Adrenal gland (tissue), 12 donors: Measurements from ENCODE around the gene PPP2R5C. TPM values are rescaled to one million over a fixed set of nuclear protein-coding genes. Genes with fewer than 3 reads are reported as not detected.

Experiments
- DNase-seq, 7 donors: peaks; one replicate each; pipeline ENCODE4 v3.0.0-alpha.2; 2019 to 2020
- H3K27ac ChIP-seq, 5 donors: fragments of 200-600 bp; sonication (generic) in 4 of 5; 1 replicate in 3 of 5; 2 replicates in 2 of 5; pipeline versions ENCODE4 v1.5.1 to v1.8.0; 2016 to 2020; ENCODE audit warnings: mild to moderate bottlenecking in 1 of 5
- H3K27me3 ChIP-seq: fragments of 200-600 bp; 2 replicates; pipeline ENCODE4 v1.8.0; 2021
- H3K36me3 ChIP-seq, 2 donors: fragments of 200-600 bp; replicated peaks in 1 of 2; 1 replicate in 1 of 2; 2 replicates in 1 of 2; pipeline versions ENCODE4 v1.5.1 to v1.8.0; 2018 to 2022
- H3K4me1 ChIP-seq, 2 donors: fragments of 200-600 bp; replicated peaks in 1 of 2; 1 replicate in 1 of 2; 2 replicates in 1 of 2; pipeline versions ENCODE4 v1.5.1 to v1.8.0; 2018 to 2021
- H3K4me3 ChIP-seq, 4 donors: fragments of 200-600 bp; sonication (generic) in 3 of 4; one replicate each; pipeline ENCODE4 v1.5.1; 2016 to 2018
- H3K9me3 ChIP-seq, 3 donors: fragments of 200-600 bp; sonication (generic) in 1 of 3; replicated peaks in 1 of 3; 1 replicate in 2 of 3; 2 replicates in 1 of 3; pipeline versions ENCODE4 v1.5.1 to v1.8.0; 2016 to 2021
- POLR2A ChIP-seq, 2 donors: fragments of 450-650 bp; IDR thresholded peaks; one replicate each; pipeline ENCODE4 v1.6.1; 2017; ENCODE audit warnings: antibody characterized with exemption in 2 of 2, mild to moderate bottlenecking in 2 of 2, moderate library complexity in 1 of 2
- WGBS, 4 donors: extraction: QIAGEN DNeasy Blood & Tissue Kit in 2 of 4; methylation state at CpG; one replicate each; pipeline versions ENCODE4 v1.1.5 to v1.1.7; 2013 to 2017; 5-methylcytosine and 5-hydroxymethylcytosine counted together
- intact Hi-C, 2 donors: fragments of 100-400 bp; cut with DNase I; formaldehyde crosslinking; loops; one replicate each; pipeline versions ENCODE4 v1.14.1 to v1.15.0; 2022 to 2023
- polyA plus RNA-seq, 3 donors: library from polyadenylated mRNA; stranded (reverse); fragments of 200-250 nt in 2 of 3; fragments of 350-450 nt in 1 of 3; fragmentation: Illumina TruSeq in 1 of 3; extraction: RNeasy Lipid Tissue Mini Kit (QIAGEN cat#74804) in 1 of 3; gene quantifications; one replicate each; pipeline ENCODE4 v1.2.3, GENCODE V29; 2013 to 2014
- total RNA-seq, 9 donors: library from RNA; depleted of rRNA in 4 of 9; stranded (reverse); fragments of >200 nt in 4 of 9; fragments of 120-200 nt in 1 of 9; fragmentation: NEBNext Ultra II Directional in 1 of 9; extraction: Animal tissue kit (Norgen Biotek cat#: 25700) in 1 of 9; gene quantifications; one replicate each; pipeline versions ENCODE4 v1.1.0 to v1.2.4, GENCODE V29; 2013 to 2023
- TF ChIP-seq, protein P1 (sequence below), 6 experiments: fragments of 450-650 bp in 4 of 6; fragments of 200-600 bp in 2 of 6; sonication (generic) in 1 of 6; IDR thresholded peaks; 1 replicate in 5 of 6; 2 replicates in 1 of 6; pipeline versions ENCODE4 v1.5.1 to v1.8.0; 2016 to 2021; ENCODE audit warnings: antibody characterized with exemption in 6 of 6, mild to moderate bottlenecking in 2 of 6, moderate library complexity in 1 of 6
- donor health status: healthy with polysubstance abuse.
- donor health status: Bipolar disorder and iron deficiency.
- donor health status: DM: yes; HTN: yes; CAD: no.
- donor health status: DM: no; HTN: no; CAD: no.
- donor health status: DM: no; HTN: no; CAD: no.
- donor health status: DM: yes; HTN: yes; CAD: no.

The PPP2R5C gene
- total and polyA plus RNA-seq, 12 donors = 66.5 to 216 (median 134) TPM

- no peak for DNase-seq
- H3K27me3 ChIP-seq = no peaks in the 10 kb centered on the region
- TF ChIP-seq, protein P1, sequence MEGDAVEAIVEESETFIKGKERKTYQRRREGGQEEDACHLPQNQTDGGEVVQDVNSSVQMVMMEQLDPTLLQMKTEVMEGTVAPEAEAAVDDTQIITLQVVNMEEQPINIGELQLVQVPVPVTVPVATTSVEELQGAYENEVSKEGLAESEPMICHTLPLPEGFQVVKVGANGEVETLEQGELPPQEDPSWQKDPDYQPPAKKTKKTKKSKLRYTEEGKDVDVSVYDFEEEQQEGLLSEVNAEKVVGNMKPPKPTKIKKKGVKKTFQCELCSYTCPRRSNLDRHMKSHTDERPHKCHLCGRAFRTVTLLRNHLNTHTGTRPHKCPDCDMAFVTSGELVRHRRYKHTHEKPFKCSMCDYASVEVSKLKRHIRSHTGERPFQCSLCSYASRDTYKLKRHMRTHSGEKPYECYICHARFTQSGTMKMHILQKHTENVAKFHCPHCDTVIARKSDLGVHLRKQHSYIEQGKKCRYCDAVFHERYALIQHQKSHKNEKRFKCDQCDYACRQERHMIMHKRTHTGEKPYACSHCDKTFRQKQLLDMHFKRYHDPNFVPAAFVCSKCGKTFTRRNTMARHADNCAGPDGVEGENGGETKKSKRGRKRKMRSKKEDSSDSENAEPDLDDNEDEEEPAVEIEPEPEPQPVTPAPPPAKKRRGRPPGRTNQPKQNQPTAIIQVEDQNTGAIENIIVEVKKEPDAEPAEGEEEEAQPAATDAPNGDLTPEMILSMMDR (IDR thresholded peaks at IDR 0.05) = no peak
- no peak for TF ChIP-seq POLR2A (IDR thresholded peaks at IDR 0.05)
- H3K4me1 ChIP-seq = peaks cover 27 to 52% of the 10 kb centered on the region in 2 donors
- H3K4me3 ChIP-seq = no peak overlapping the region
- 70 to 87% (median 83%) methylated on average over 11 of the region's 11 CpGs for WGBS, 4 donors
- no peaks in the 10 kb centered on the region for H3K9me3 ChIP-seq
- H3K36me3 ChIP-seq = peaks cover 0 to 6% of the 10 kb centered on the region in 2 donors
- no peak overlapping the region for H3K27ac ChIP-seq
- intact Hi-C loops = no loop called here
These were observed 77.7 kb downstream of the PPP2R5C start for GRCh38 chr14:101839236-101839635.

DNA sequence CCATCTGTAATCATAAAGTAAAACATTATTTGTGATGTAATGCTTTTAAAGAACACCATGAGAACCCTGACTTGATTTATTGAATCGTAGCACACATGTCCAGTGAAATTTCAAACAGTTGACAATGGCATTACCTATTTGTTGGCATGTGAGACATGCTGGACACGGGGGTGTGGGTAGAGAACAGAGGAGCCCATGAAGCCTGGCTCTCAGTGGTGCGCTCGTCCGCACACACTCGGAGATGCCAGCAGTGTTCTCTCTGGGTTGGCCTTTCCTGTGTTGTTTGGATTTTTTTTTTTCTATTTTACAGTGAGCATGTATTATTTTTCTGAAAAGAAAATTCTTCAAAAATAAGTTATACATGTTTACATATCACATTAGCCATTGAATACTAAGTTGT is 78.2 kb downstream of the PPP2R5C start:
- Histone ChIP-seq H3K4me3 (no peak overlapping the region), H3K4me1 (peaks cover 25 to 48% of the 10 kb centered on the region in 2 donors), H3K36me3 (peaks cover 0 to 6% of the 10 kb centered on the region in 2 donors), H3K27ac (no peak overlapping the region), H3K9me3 (no peaks in the 10 kb centered on the region), H3K27me3 (no peaks in the 10 kb centered on the region)
- DNase-seq = no peak
- 89 to 94% (median 91%) methylated on average over 6 of the region's 6 CpGs for WGBS, 4 donors
- no peak for TF ChIP-seq POLR2A (IDR thresholded peaks at IDR 0.05)
- TF ChIP-seq, protein P1 (IDR thresholded peaks at IDR 0.05) = no peak
- intact Hi-C loops = no loop called here

DNA sequence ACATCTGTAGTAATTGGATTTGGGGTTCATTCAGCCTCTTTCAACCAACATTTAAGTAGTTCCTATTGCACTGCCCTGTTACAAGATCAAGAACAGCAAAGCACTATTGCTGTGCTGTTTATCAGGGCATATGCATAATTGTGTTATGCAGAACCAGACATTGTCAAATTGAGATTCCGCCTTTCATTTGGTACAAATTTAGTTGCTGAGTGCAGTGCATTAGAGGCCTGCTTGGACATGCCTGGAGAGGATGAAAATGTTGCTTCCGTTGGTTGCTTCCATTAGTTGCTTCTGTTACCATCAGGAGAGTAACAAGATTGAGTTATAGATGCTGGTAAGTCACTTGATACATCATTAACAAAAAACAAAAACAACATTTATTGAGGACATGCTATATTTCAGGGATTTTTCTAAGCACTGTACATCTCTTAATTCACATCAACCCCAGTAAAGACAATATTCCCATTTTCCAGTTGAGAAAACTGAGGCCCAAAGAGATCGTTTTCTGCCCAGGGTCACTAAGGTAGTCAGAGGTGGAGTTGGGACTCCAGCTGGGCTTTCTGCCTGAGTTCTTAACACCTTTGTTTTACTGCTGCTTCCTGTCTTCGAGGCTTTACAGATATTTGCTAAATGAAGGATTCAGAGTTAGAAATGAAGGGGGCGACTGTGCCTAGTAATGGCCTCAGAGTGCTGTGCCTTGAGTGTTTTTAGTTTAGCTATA is 79.3 kb downstream of the PPP2R5C start:
- H3K27ac ChIP-seq = no peak overlapping the region
- H3K27me3 ChIP-seq = no peaks in the 10 kb centered on the region
- peaks cover 0 to 6% of the 10 kb centered on the region in 2 donors for H3K36me3 ChIP-seq
- 78 to 86% (median 80%) methylated on average over 5 of the region's 5 CpGs for WGBS, 4 donors
- TF ChIP-seq, protein P1 (IDR thresholded peaks at IDR 0.05) = no peak
- TF ChIP-seq POLR2A (IDR thresholded peaks at IDR 0.05) = no peak
- no peak for DNase-seq
- no peak overlapping the region for H3K4me3 ChIP-seq
- intact Hi-C loops = no loop called here
- H3K4me1 ChIP-seq = peaks cover 16 to 37% of the 10 kb centered on the region in 2 donors
- H3K9me3 ChIP-seq = no peaks in the 10 kb centered on the region

DNA sequence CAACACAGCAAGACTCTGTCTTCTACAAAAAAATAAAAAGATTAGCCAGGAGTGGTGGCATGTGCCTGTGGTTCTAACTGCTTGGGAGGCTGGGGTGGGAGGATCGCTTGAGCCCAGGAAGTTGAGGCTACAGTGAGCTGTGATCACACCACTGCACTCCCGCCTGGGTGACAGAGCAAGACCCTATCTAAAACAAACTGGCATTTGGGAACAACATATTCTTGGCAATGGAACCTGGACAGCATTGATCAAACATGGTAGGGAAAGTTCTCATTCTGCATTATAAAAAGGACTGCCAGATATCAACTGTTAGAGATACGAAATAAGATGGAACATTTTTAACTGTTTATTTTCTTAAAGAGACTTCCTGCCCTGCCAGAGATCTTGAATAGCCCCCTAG is 81.5 kb downstream of the PPP2R5C start:
- Histone ChIP-seq H3K4me3 (no peak overlapping the region), H3K27me3 (no peaks in the 10 kb centered on the region), H3K9me3 (no peaks in the 10 kb centered on the region), H3K36me3 (peaks cover 0 to under 1% of the 10 kb centered on the region in 2 donors), H3K4me1 (peaks cover 5 to 15% of the 10 kb centered on the region in 2 donors), H3K27ac (peak overlapping the region in 1 of 5 donors; percentile 18)
- 77 to 83% (median 82%) methylated on average over 3 of the region's 3 CpGs for WGBS, 4 donors
- intact Hi-C loops = no loop called here
- DNase-seq = no peak
- TF ChIP-seq, protein P1 (IDR thresholded peaks at IDR 0.05) = no peak
- no peak for TF ChIP-seq POLR2A (IDR thresholded peaks at IDR 0.05)
